Right cardiac atrium (tissue), 5 donors: ENCODE measurements around the gene UTP11. TPM values are rescaled to one million over a fixed set of nuclear protein-coding genes. Genes with fewer than 3 reads are reported as not detected.

ENCODE experiments used
- ATAC-seq, 2 donors: fragments of 200-7000 bp; cut with Tn5 transposase; one replicate each; pipeline versions ENCODE4 v1.8.0 to v1.9.1; 2020; ENCODE audit warnings: moderate library complexity in 2 of 2, mild to moderate bottlenecking in 1 of 2
- DNase-seq, 3 donors: peaks; one replicate each; pipeline ENCODE4 v3.0.0-alpha.2; 2020
- H3K27ac ChIP-seq: one replicate; pipeline ENCODE4 v1.5.1; 2013; ENCODE audit warnings: mild to moderate bottlenecking, low read length, control low read depth, moderate library complexity
- H3K27me3 ChIP-seq: one replicate; pipeline ENCODE4 v1.6.1; 2013; ENCODE audit not compliant: control insufficient read depth, insufficient read depth
- H3K4me1 ChIP-seq: one replicate; pipeline ENCODE4 v1.6.1; 2013; ENCODE audit warnings: low read length; ENCODE audit not compliant: control insufficient read depth, insufficient read depth
- H3K4me3 ChIP-seq: one replicate; pipeline ENCODE4 v1.5.1; 2013; ENCODE audit warnings: low read length, control low read depth
- H3K9me3 ChIP-seq: one replicate; pipeline ENCODE4 v1.6.1; 2013; ENCODE audit warnings: low read length; ENCODE audit not compliant: control insufficient read depth
- WGBS: extraction: QIAGEN DNeasy Blood & Tissue Kit; methylation state at CpG from one replicate; pipeline ENCODE4 v1.1.7; 2013; 5-methylcytosine and 5-hydroxymethylcytosine counted together
- intact Hi-C, 4 donors: fragments of 100-400 bp; cut with DNase I; formaldehyde crosslinking; loops; one replicate each; pipeline versions ENCODE4 v1.11.0 to v1.14.0; 2022 to 2023
- polyA plus RNA-seq: library from polyadenylated mRNA; stranded (reverse); fragments of 200-250 nt; gene quantifications from one replicate; pipeline ENCODE4 v1.2.3, GENCODE V29; 2013
- total RNA-seq, 4 donors: library from RNA; stranded (reverse); fragmentation: NEBNext Ultra II Directional; extraction: Animal tissue kit (Norgen Biotek cat#: 25700); gene quantifications; one replicate each; pipeline ENCODE4 v1.2.1, GENCODE V29; 2021
- donor health status: healthy with polysubstance abuse.
- donor health status: DM: no; HTN: yes; CAD: no.
- donor health status: DM: no; HTN: no; CAD: no.
- donor health status: DM: no; HTN: yes; CAD: no; lungs with severe emphysema.
- donor health status: DM: yes; HTN: yes; CAD: no.

UTP11 gene
- total and polyA plus RNA-seq, 5 donors, result 25.5 to 34.5 (median 30.1) TPM

- no peak for ATAC-seq
- DNase-seq, result no peak
- peaks cover 1% of the 10 kb centered on the region for H3K4me1 ChIP-seq
- H3K27ac ChIP-seq, result no peak overlapping the region
- 74% methylated on average over 6 of the region's 6 CpGs for WGBS
- H3K4me3 ChIP-seq, result no peak overlapping the region
- intact Hi-C loops, result no loop called here
- H3K27me3 ChIP-seq, result no peaks in the 10 kb centered on the region
- no peaks in the 10 kb centered on the region for H3K9me3 ChIP-seq
Measured at GRCh38 chr1:38018864-38019343, 6.4 kb downstream of the UTP11 start.

GRCh38 chr1:38020396-38020795 is 7.9 kb downstream of the UTP11 start:
- 92% methylated on average over 2 of the region's 2 CpGs for WGBS
- Histone ChIP-seq H3K9me3 (no peaks in the 10 kb centered on the region), H3K27me3 (no peaks in the 10 kb centered on the region), H3K4me3 (no peak overlapping the region), H3K4me1 (peaks cover 1% of the 10 kb centered on the region), H3K27ac (no peak overlapping the region)
- ATAC-seq, result no peak
- intact Hi-C loops, result loop anchor here in 1 of 4 donors (10.0 kb wide), 1 partner anchor 814 kb away; no protein-coding TSS in a partner anchor
- no peak for DNase-seq

- Histone ChIP-seq H3K4me1 (no peaks in the 10 kb centered on the region), H3K9me3 (no peaks in the 10 kb centered on the region), H3K27ac (no peak overlapping the region), H3K4me3 (no peak overlapping the region), H3K27me3 (no peaks in the 10 kb centered on the region)
- WGBS, result 92% methylated on average over 5 of the region's 5 CpGs
- ATAC-seq (no peak), DNase-seq (no peak)
- intact Hi-C loops, result loop anchor here in 1 of 4 donors (10.0 kb wide), 1 partner anchor 813 kb away; no protein-coding TSS in a partner anchor
Measured at GRCh38 chr1:38021969-38022368, 9.4 kb downstream of the UTP11 start.

GRCh38 chr1:38022810-38023209 is 10.3 kb downstream of the UTP11 start:
- no peaks in the 10 kb centered on the region for H3K9me3 ChIP-seq
- H3K27ac ChIP-seq, result no peak overlapping the region
- WGBS, result 86% methylated on average over 3 of the region's 3 CpGs
- intact Hi-C loops, result loop anchor here in 1 of 4 donors (10.0 kb wide), 1 partner anchor 812 kb away; no protein-coding TSS in a partner anchor
- ATAC-seq (no peak), DNase-seq (no peak)
- no peak overlapping the region for H3K4me3 ChIP-seq
- no peaks in the 10 kb centered on the region for H3K27me3 ChIP-seq
- no peaks in the 10 kb centered on the region for H3K4me1 ChIP-seq

- no peaks in the 10 kb centered on the region for H3K9me3 ChIP-seq
- H3K27ac ChIP-seq, result no peak overlapping the region
- intact Hi-C loops, result loop anchor here in 1 of 4 donors (10.0 kb wide), 1 partner anchor 810 kb away; no protein-coding TSS in a partner anchor
- H3K4me1 ChIP-seq, result peaks cover 12% of the 10 kb centered on the region
- whole genome bisulfite sequencing, result 95% methylated on average over 2 of the region's 2 CpGs
- H3K4me3 ChIP-seq, result no peak overlapping the region
- ATAC-seq (no peak), DNase-seq (no peak)
- H3K27me3 ChIP-seq, result no peaks in the 10 kb centered on the region
Measured at GRCh38 chr1:38025233-38025632, 12.7 kb downstream of the UTP11 start.

- Histone ChIP-seq H3K27me3 (no peaks in the 10 kb centered on the region), H3K4me3 (no peak overlapping the region), H3K9me3 (no peaks in the 10 kb centered on the region), H3K4me1 (peaks cover 15% of the 10 kb centered on the region), H3K27ac (no peak overlapping the region)
- no peak for ATAC-seq
- 86% methylated on average over 6 of the region's 6 CpGs for WGBS
- no peak for DNase-seq
- intact Hi-C loops, result loop anchor here in 1 of 4 donors (10.0 kb wide), 1 partner anchor 809 kb away; no protein-coding TSS in a partner anchor
Measured at GRCh38 chr1:38025664-38026063, 13.1 kb downstream of the UTP11 start.

GRCh38 chr1:38026592-38027200 is 14.2 kb downstream of the UTP11 start:
- ATAC-seq, result no peak
- no peak overlapping the region for H3K27ac ChIP-seq
- peaks cover 15% of the 10 kb centered on the region for H3K4me1 ChIP-seq
- no peak overlapping the region for H3K4me3 ChIP-seq
- intact Hi-C loops, result loop anchor here in 1 of 4 donors (10.0 kb wide), 1 partner anchor 808 kb away; no protein-coding TSS in a partner anchor
- no peaks in the 10 kb centered on the region for H3K27me3 ChIP-seq
- no peak for DNase-seq
- no peaks in the 10 kb centered on the region for H3K9me3 ChIP-seq
- WGBS, result 80% methylated on average over 8 of the region's 8 CpGs

- no peak for DNase-seq
Measured at GRCh38 chr1:38027201-38028104, 14.9 kb downstream of the UTP11 start.

GRCh38 chr1:38028105-38028591 is 15.6 kb downstream of the UTP11 start:
- DNase-seq (no peak), ATAC-seq (no peak)
- H3K27me3 ChIP-seq, result no peaks in the 10 kb centered on the region
- no peak overlapping the region for H3K27ac ChIP-seq
- no peaks in the 10 kb centered on the region for H3K9me3 ChIP-seq
- H3K4me1 ChIP-seq, result peaks cover 15% of the 10 kb centered on the region
- intact Hi-C loops, result loop anchor here in 1 of 4 donors (10.0 kb wide), 1 partner anchor 807 kb away; no protein-coding TSS in a partner anchor
- 75% methylated on average over 3 of the region's 3 CpGs for WGBS
- H3K4me3 ChIP-seq, result no peak overlapping the region

More at GRCh38 chr1:38027201-38028104, 14.9 kb downstream of the UTP11 start:
- no peak for ATAC-seq
- WGBS, result 86% methylated on average over 19 of the region's 19 CpGs
- H3K9me3 ChIP-seq, result no peaks in the 10 kb centered on the region
- peaks cover 15% of the 10 kb centered on the region for H3K4me1 ChIP-seq
- no peak overlapping the region for H3K27ac ChIP-seq
- H3K27me3 ChIP-seq, result no peaks in the 10 kb centered on the region
- no peak overlapping the region for H3K4me3 ChIP-seq
- intact Hi-C loops, result loop anchor here in 1 of 4 donors (10.0 kb wide), 1 partner anchor 807 kb away; no protein-coding TSS in a partner anchor

GRCh38 chr1:38028671-38029070 is 16.1 kb downstream of the UTP11 start:
- Histone ChIP-seq H3K4me3 (no peak overlapping the region), H3K9me3 (no peaks in the 10 kb centered on the region), H3K27me3 (no peaks in the 10 kb centered on the region), H3K27ac (no peak overlapping the region), H3K4me1 (peaks cover 15% of the 10 kb centered on the region)
- 70% methylated on average over 2 of the region's 2 CpGs for WGBS
- DNase-seq, result no peak
- no peak for ATAC-seq
- intact Hi-C loops, result loop anchor here in 1 of 4 donors (10.0 kb wide), 1 partner anchor 806 kb away; no protein-coding TSS in a partner anchor
